Measurements from ENCODE around the gene RPS6KA4.

RPS6KA4 gene

GRCh38 chr11:64382586-64382985 lies 23.6 kb downstream of the RPS6KA4 start:
- DNase-seq (ENCODE audit: extremely low spot score, insufficient read length, low read depth), result no peak
- no peak for FAIRE-seq

- no peak for FAIRE-seq
- no peak for DNase-seq (ENCODE audit: extremely low spot score, insufficient read length, low read depth)
Measured at GRCh38 chr11:64383580-64383979, 24.6 kb downstream of the RPS6KA4 start.

GRCh38 chr11:64384028-64384737 lies 25.2 kb downstream of the RPS6KA4 start:
- FAIRE-seq, result no peak

GRCh38 chr11:64384981-64385944 lies 26.3 kb downstream of the RPS6KA4 start:
- DNase-seq (ENCODE audit: extremely low spot score, insufficient read length, low read depth), result no peak

More at GRCh38 chr11:64384028-64384737, 25.2 kb downstream of the RPS6KA4 start:
- no peak for DNase-seq (ENCODE audit: extremely low spot score, insufficient read length, low read depth)

GRCh38 chr11:64385945-64386704 lies 27.2 kb downstream of the RPS6KA4 start:
- DNase-seq (ENCODE audit: extremely low spot score, insufficient read length, low read depth) (no peak), FAIRE-seq (no peak)

More at GRCh38 chr11:64384981-64385944, 26.3 kb downstream of the RPS6KA4 start:
- no peak for FAIRE-seq

GRCh38 chr11:64387916-64388315 lies 29.0 kb downstream of the RPS6KA4 start:
- no peak for FAIRE-seq

GRCh38 chr11:64388894-64389293 lies 29.9 kb downstream of the RPS6KA4 start:
- FAIRE-seq (no peak), DNase-seq (ENCODE audit: extremely low spot score, insufficient read length, low read depth) (no peak)

More at GRCh38 chr11:64387916-64388315, 29.0 kb downstream of the RPS6KA4 start:
- DNase-seq (ENCODE audit: extremely low spot score, insufficient read length, low read depth), result no peak

- DNase-seq (ENCODE audit: extremely low spot score, insufficient read length, low read depth), result no peak
- FAIRE-seq, result no peak
Measured at GRCh38 chr11:64389851-64390250, 30.9 kb downstream of the RPS6KA4 start.

GRCh38 chr11:64390558-64390957 lies 31.6 kb downstream of the RPS6KA4 start:
- FAIRE-seq (no peak), DNase-seq (ENCODE audit: extremely low spot score, insufficient read length, low read depth) (no peak)

GRCh38 chr11:64391839-64392238 lies 32.9 kb downstream of the RPS6KA4 start:
- no peak for FAIRE-seq

GRCh38 chr11:64395545-64396078 lies 36.6 kb downstream of the RPS6KA4 start:
- DNase-seq (ENCODE audit: extremely low spot score, insufficient read length, low read depth) (no peak), FAIRE-seq (no peak)

More at GRCh38 chr11:64391839-64392238, 32.9 kb downstream of the RPS6KA4 start:
- no peak for DNase-seq (ENCODE audit: extremely low spot score, insufficient read length, low read depth)

GRCh38 chr11:64396079-64396591 lies 37.2 kb downstream of the RPS6KA4 start:
- FAIRE-seq, result no peak
- no peak for DNase-seq (ENCODE audit: extremely low spot score, insufficient read length, low read depth)

- FAIRE-seq (no peak), DNase-seq (ENCODE audit: extremely low spot score, insufficient read length, low read depth) (no peak)
Measured at GRCh38 chr11:64400102-64400501, 41.1 kb downstream of the RPS6KA4 start.

- no peak for DNase-seq (ENCODE audit: extremely low spot score, insufficient read length, low read depth)
- no peak for FAIRE-seq
Measured at GRCh38 chr11:64400667-64401066, 41.7 kb downstream of the RPS6KA4 start.

- no peak for DNase-seq (ENCODE audit: extremely low spot score, insufficient read length, low read depth)
- no peak for FAIRE-seq
Measured at GRCh38 chr11:64401775-64402174, 42.8 kb downstream of the RPS6KA4 start.

GRCh38 chr11:64403106-64403505 lies 44.1 kb downstream of the RPS6KA4 start:
- FAIRE-seq, result no peak
- no peak for DNase-seq (ENCODE audit: extremely low spot score, insufficient read length, low read depth)

- DNase-seq (ENCODE audit: extremely low spot score, insufficient read length, low read depth), result no peak
- no peak for FAIRE-seq
Measured at GRCh38 chr11:64406221-64406946, 47.4 kb downstream of the RPS6KA4 start.

- FAIRE-seq, result no peak
- DNase-seq (ENCODE audit: extremely low spot score, insufficient read length, low read depth), result no peak
Measured at GRCh38 chr11:64407221-64407620, 48.3 kb downstream of the RPS6KA4 start.

GRCh38 chr11:64407630-64408029 lies 48.7 kb downstream of the RPS6KA4 start:
- FAIRE-seq (no peak), DNase-seq (ENCODE audit: extremely low spot score, insufficient read length, low read depth) (no peak)
